ENCODE data around the gene BPIFB3.
"Not testable (repeated sequence)": the region's sequence is repeated elsewhere in the genome, so short reads cannot be mapped to it uniquely, and the experiment has no call there.

Gene BPIFB3

DNA sequence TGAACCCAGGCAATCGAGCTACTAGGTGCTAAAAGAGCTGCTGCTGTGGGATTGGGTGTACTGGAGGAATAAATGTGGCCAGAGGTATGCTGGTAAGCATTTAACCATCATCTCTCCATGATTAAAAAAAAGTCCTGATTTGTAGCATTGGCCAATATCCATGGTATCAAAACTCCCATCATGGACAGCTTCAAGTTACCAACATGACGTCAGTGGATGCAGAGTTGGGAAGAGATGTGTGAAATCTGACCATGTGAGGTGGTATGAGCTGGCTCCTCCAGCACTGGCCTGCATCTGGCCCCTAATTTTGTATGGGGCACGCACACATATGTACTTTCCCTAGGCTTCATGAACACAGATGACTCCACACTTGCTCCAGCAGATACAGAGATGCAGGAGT lies 37.4 kb downstream of the BPIFB3 start:
- Histone ChIP-seq H3K4me3 (ENCODE audit: insufficient read depth, low read depth, low read length) (no peak overlapping the region), H3K4me1 (ENCODE audit: control insufficient read depth, insufficient read depth, low read length) (no peaks in the 10 kb centered on the region), H3K27me3 (ENCODE audit: control insufficient read depth, insufficient read depth, low read length, poor library complexity, severe bottlenecking) (no peaks in the 10 kb centered on the region), H3K27ac (ENCODE audit: insufficient read depth, low read depth, low read length, poor library complexity, severe bottlenecking) (no peak overlapping the region), H3K36me3 (ENCODE audit: control insufficient read depth, insufficient read depth, low read length) (no peaks in the 10 kb centered on the region), H3K9me3 (ENCODE audit: control insufficient read depth, low read length) (no peaks in the 10 kb centered on the region)
- WGBS, 2 experiments: 89 to 92% methylated on average over 3 of the region's 3 CpGs

- no peak overlapping the region for H3K27ac ChIP-seq (ENCODE audit: insufficient read depth, low read depth, low read length, poor library complexity, severe bottlenecking)
- H3K27me3 ChIP-seq (ENCODE audit: control insufficient read depth, insufficient read depth, low read length, poor library complexity, severe bottlenecking): no peaks in the 10 kb centered on the region
- WGBS, 2 experiments: 88 to 91% methylated on average over 3 of the region's 3 CpGs
- H3K9me3 ChIP-seq (ENCODE audit: control insufficient read depth, low read length): no peaks in the 10 kb centered on the region
- no peak overlapping the region for H3K4me3 ChIP-seq (ENCODE audit: insufficient read depth, low read depth, low read length)
- H3K4me1 ChIP-seq (ENCODE audit: control insufficient read depth, insufficient read depth, low read length): no peaks in the 10 kb centered on the region
- H3K36me3 ChIP-seq (ENCODE audit: control insufficient read depth, insufficient read depth, low read length): no peaks in the 10 kb centered on the region
Measured at GRCh38 chr20:33091693-33092092, 38.0 kb downstream of the BPIFB3 start.

DNA sequence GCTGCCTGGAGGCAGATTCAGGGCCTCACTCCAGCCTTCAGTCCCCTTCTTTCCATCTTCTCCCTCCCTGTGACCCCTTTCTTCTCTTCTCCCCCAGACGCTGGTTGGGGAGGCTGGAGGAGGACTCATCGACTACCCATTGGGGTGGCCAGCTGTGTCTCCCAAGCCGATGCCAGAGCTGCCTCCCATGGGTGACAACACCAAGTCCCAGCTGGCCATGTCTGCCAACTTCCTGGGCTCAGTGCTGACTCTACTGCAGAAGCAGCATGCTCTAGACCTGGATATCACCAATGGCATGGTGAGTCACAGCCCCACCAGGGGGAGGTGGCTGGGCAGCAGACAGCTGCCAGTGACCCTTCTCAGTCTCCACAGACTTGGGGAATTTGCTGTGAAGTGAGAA lies 38.7 kb downstream of the BPIFB3 start:
- no peak overlapping the region for H3K4me3 ChIP-seq (ENCODE audit: insufficient read depth, low read depth, low read length)
- H3K27me3 ChIP-seq (ENCODE audit: control insufficient read depth, insufficient read depth, low read length, poor library complexity, severe bottlenecking): no peaks in the 10 kb centered on the region
- WGBS, 2 experiments: 95 to 96% methylated on average over 3 of the region's 3 CpGs
- no peak overlapping the region for H3K27ac ChIP-seq (ENCODE audit: insufficient read depth, low read depth, low read length, poor library complexity, severe bottlenecking)
- H3K4me1 ChIP-seq (ENCODE audit: control insufficient read depth, insufficient read depth, low read length): no peaks in the 10 kb centered on the region
- H3K36me3 ChIP-seq (ENCODE audit: control insufficient read depth, insufficient read depth, low read length): no peaks in the 10 kb centered on the region
- H3K9me3 ChIP-seq (ENCODE audit: control insufficient read depth, low read length): no peaks in the 10 kb centered on the region

GRCh38 chr20:33093074-33093473 lies 39.4 kb downstream of the BPIFB3 start:
- no peaks in the 10 kb centered on the region for H3K27me3 ChIP-seq (ENCODE audit: control insufficient read depth, insufficient read depth, low read length, poor library complexity, severe bottlenecking)
- no peaks in the 10 kb centered on the region for H3K4me1 ChIP-seq (ENCODE audit: control insufficient read depth, insufficient read depth, low read length)
- no peak overlapping the region for H3K4me3 ChIP-seq (ENCODE audit: insufficient read depth, low read depth, low read length)
- no peak overlapping the region for H3K27ac ChIP-seq (ENCODE audit: insufficient read depth, low read depth, low read length, poor library complexity, severe bottlenecking)
- no peaks in the 10 kb centered on the region for H3K9me3 ChIP-seq (ENCODE audit: control insufficient read depth, low read length)
- H3K36me3 ChIP-seq (ENCODE audit: control insufficient read depth, insufficient read depth, low read length): no peaks in the 10 kb centered on the region
- 85 to 89% methylated on average over 1 of the region's 1 CpG for WGBS, 2 experiments

GRCh38 chr20:33093582-33093981 lies 39.9 kb downstream of the BPIFB3 start:
- Histone ChIP-seq H3K27me3 (ENCODE audit: control insufficient read depth, insufficient read depth, low read length, poor library complexity, severe bottlenecking) (no peaks in the 10 kb centered on the region), H3K4me1 (ENCODE audit: control insufficient read depth, insufficient read depth, low read length) (no peaks in the 10 kb centered on the region)

GRCh38 chr20:33095249-33095648 lies 41.5 kb downstream of the BPIFB3 start:
- 94% methylated on average over 5 of the region's 5 CpGs for WGBS, 2 experiments
- H3K4me3 ChIP-seq (ENCODE audit: insufficient read depth, low read depth, low read length): no peak overlapping the region
- H3K27ac ChIP-seq (ENCODE audit: insufficient read depth, low read depth, low read length, poor library complexity, severe bottlenecking): no peak overlapping the region
- H3K4me1 ChIP-seq (ENCODE audit: control insufficient read depth, insufficient read depth, low read length): no peaks in the 10 kb centered on the region
- no peaks in the 10 kb centered on the region for H3K27me3 ChIP-seq (ENCODE audit: control insufficient read depth, insufficient read depth, low read length, poor library complexity, severe bottlenecking)
- H3K9me3 ChIP-seq (ENCODE audit: control insufficient read depth, low read length): no peaks in the 10 kb centered on the region
- H3K36me3 ChIP-seq (ENCODE audit: control insufficient read depth, insufficient read depth, low read length): no peaks in the 10 kb centered on the region

More at GRCh38 chr20:33093582-33093981, 39.9 kb downstream of the BPIFB3 start:
- H3K9me3 ChIP-seq (ENCODE audit: control insufficient read depth, low read length): no peaks in the 10 kb centered on the region
- no peak overlapping the region for H3K27ac ChIP-seq (ENCODE audit: insufficient read depth, low read depth, low read length, poor library complexity, severe bottlenecking)
- no peaks in the 10 kb centered on the region for H3K36me3 ChIP-seq (ENCODE audit: control insufficient read depth, insufficient read depth, low read length)
- 61 to 63% methylated on average over 1 of the region's 1 CpG for WGBS, 2 experiments
- H3K4me3 ChIP-seq (ENCODE audit: insufficient read depth, low read depth, low read length): no peak overlapping the region

- not testable (repeated sequence) for H3K27me3 ChIP-seq (ENCODE audit: control insufficient read depth, insufficient read depth, low read length, poor library complexity, severe bottlenecking); H3K36me3 ChIP-seq (ENCODE audit: control insufficient read depth, insufficient read depth, low read length); H3K4me3 ChIP-seq (ENCODE audit: insufficient read depth, low read depth, low read length); H3K4me1 ChIP-seq (ENCODE audit: control insufficient read depth, insufficient read depth, low read length); H3K9me3 ChIP-seq (ENCODE audit: control insufficient read depth, low read length); H3K27ac ChIP-seq (ENCODE audit: insufficient read depth, low read depth, low read length, poor library complexity, severe bottlenecking)
- WGBS, 2 experiments: 30 to 31% methylated on average over 6 of the region's 6 CpGs
Measured at GRCh38 chr20:33095902-33096584, 42.3 kb downstream of the BPIFB3 start.

- Histone ChIP-seq H3K27ac (ENCODE audit: insufficient read depth, low read depth, low read length, poor library complexity, severe bottlenecking) (no peak overlapping the region), H3K27me3 (ENCODE audit: control insufficient read depth, insufficient read depth, low read length, poor library complexity, severe bottlenecking) (no peaks in the 10 kb centered on the region), H3K4me1 (ENCODE audit: control insufficient read depth, insufficient read depth, low read length) (no peaks in the 10 kb centered on the region), H3K4me3 (ENCODE audit: insufficient read depth, low read depth, low read length) (no peak overlapping the region), H3K9me3 (ENCODE audit: control insufficient read depth, low read length) (no peaks in the 10 kb centered on the region), H3K36me3 (ENCODE audit: control insufficient read depth, insufficient read depth, low read length) (no peaks in the 10 kb centered on the region)
- 90% methylated on average over 4 of the region's 4 CpGs for WGBS, 2 experiments
Measured at GRCh38 chr20:33097001-33097400, 43.3 kb downstream of the BPIFB3 start.

DNA sequence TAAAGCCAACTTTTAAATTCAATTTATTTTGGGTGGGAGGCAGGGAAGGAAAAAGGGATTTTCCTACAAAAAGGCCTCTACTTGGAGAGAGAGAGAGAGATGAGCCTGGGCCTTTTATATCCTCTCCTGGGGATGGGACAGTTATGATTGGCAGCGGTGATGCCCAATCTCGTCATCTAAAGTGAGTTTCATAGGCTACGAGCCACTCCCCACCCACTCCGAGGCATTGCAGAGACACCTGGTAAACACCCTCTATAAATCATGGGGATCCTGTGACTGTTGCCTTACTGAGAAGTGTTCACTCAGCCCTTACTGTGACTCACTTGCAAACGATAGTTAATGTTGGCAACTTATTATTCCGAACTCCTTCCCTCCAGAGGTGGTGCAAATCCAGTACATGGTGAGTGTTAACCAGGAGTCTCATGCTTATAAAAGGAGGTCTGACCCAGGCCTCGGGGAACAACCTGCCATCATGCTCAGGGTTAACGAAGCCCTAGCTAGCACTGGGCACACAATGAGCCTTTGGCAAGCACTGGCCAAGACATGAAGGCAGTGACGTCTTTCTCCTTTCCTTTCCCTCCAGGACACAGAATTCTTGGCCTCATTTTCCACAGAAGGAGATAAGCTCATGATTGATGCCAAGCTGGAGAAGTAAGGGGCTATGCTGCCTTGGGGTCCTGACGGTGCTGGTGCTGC lies 46.3 kb downstream of the BPIFB3 start:
- H3K9me3 ChIP-seq (ENCODE audit: control insufficient read depth, low read length): no peaks in the 10 kb centered on the region
- H3K27me3 ChIP-seq (ENCODE audit: control insufficient read depth, insufficient read depth, low read length, poor library complexity, severe bottlenecking): no peaks in the 10 kb centered on the region
- H3K4me1 ChIP-seq (ENCODE audit: control insufficient read depth, insufficient read depth, low read length): peaks cover 3% of the 10 kb centered on the region
- no peak overlapping the region for H3K4me3 ChIP-seq (ENCODE audit: insufficient read depth, low read depth, low read length)
- 87 to 88% methylated on average over 10 of the region's 10 CpGs for WGBS, 2 experiments
- no peak overlapping the region for H3K27ac ChIP-seq (ENCODE audit: insufficient read depth, low read depth, low read length, poor library complexity, severe bottlenecking)
- H3K36me3 ChIP-seq (ENCODE audit: control insufficient read depth, insufficient read depth, low read length): no peaks in the 10 kb centered on the region

DNA sequence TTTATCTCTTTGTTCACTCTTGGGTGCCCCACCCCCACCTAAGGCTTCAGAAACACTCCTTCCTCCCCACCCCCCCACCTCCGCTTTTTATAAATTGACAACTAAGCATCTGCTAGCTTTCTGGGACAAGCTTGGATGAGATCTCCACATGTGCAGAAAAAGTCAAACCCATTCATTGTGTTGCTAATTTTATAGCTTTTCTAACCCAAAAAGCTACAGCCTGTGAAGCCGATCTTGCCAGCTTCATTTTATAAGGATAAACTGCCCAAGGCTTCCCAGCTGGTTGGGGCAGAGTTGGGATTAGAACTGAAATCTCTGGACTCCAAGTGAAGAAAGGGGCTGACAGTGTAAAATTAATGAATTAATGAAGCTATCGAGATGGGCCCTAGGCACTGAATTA lies 49.9 kb downstream of the BPIFB3 start:
- peaks cover 3% of the 10 kb centered on the region for H3K4me1 ChIP-seq (ENCODE audit: control insufficient read depth, insufficient read depth, low read length)
- no peaks in the 10 kb centered on the region for H3K27me3 ChIP-seq (ENCODE audit: control insufficient read depth, insufficient read depth, low read length, poor library complexity, severe bottlenecking)
- H3K36me3 ChIP-seq (ENCODE audit: control insufficient read depth, insufficient read depth, low read length): no peaks in the 10 kb centered on the region
- 80 to 86% methylated on average over 3 of the region's 3 CpGs for WGBS, 2 experiments
- no peaks in the 10 kb centered on the region for H3K9me3 ChIP-seq (ENCODE audit: control insufficient read depth, low read length)
- H3K27ac ChIP-seq (ENCODE audit: insufficient read depth, low read depth, low read length, poor library complexity, severe bottlenecking): no peak overlapping the region
- H3K4me3 ChIP-seq (ENCODE audit: insufficient read depth, low read depth, low read length): no peak overlapping the region

Data from ectodermal cell (in vitro differentiated cells).